B cell (primary cell): ENCODE measurements around the gene TMEM238. TPM values are rescaled to one million over a fixed set of nuclear protein-coding genes. Genes with fewer than 3 reads are reported as not detected.

Source experiments
- ATAC-seq: fragments of 200-7000 bp; cut with Tn5 transposase; one replicate; pipeline ENCODE4 v1.10.0; 2021; ENCODE audit warnings: low read depth, mild to moderate bottlenecking, moderate number of reproducible peaks, moderate library complexity
- CTCF ChIA-PET: fragments of 350-600 bp; sonication (Branson Sonifier 250); formaldehyde crosslinking; loops from one replicate; lab custom pipeline; 2021; ENCODE audit warnings: antibody characterized with exemption, inconsistent platforms; lab: Charles Lee
- POLR2A ChIA-PET: fragments of 350-600 bp; sonication (Branson Sonifier 250); formaldehyde crosslinking; loops from one replicate; lab custom pipeline; 2021; ENCODE audit warnings: antibody characterized with exemption; lab: Charles Lee
- DNase-seq: peaks from one replicate; pipeline ENCODE4 v3.0.0; 2013
- H2AFZ ChIP-seq: 2 replicates; pipeline ENCODE4 v1.6.1; 2012; ENCODE audit warnings: mild to moderate bottlenecking, low read depth, low read length; ENCODE audit not compliant: insufficient read depth, poor library complexity, severe bottlenecking
- H3K27ac ChIP-seq, 2 donors: 1 replicate in 1 of 2; 2 replicates in 1 of 2; pipeline ENCODE4 v1.5.1; 2012 to 2013; ENCODE audit warnings: low read length in 2 of 2, mild to moderate bottlenecking in 2 of 2, moderate library complexity in 1 of 2
- H3K27me3 ChIP-seq, 4 experiments: fragments of 200-600 bp in 1 of 4; sonication (generic) in 1 of 4; replicated peaks in 1 of 4; 1 replicate in 2 of 4; 2 replicates in 2 of 4; pipeline versions ENCODE4 v1.6.1 to v1.7.0; 2013 to 2016; ENCODE audit warnings: low read length in 3 of 4, mild to moderate bottlenecking in 2 of 4, mixed read lengths in 1 of 4, moderate library complexity in 1 of 4; ENCODE audit not compliant: insufficient read depth in 4 of 4, control insufficient read depth in 3 of 4; ENCODE audit errors: control extremely low read depth in 1 of 4
- H3K36me3 ChIP-seq, 2 experiments: replicated peaks in 1 of 2; 1 replicate in 1 of 2; 2 replicates in 1 of 2; pipeline versions ENCODE4 v1.6.1 to v1.7.1; 2013; ENCODE audit warnings: low read length in 1 of 2; ENCODE audit not compliant: insufficient read depth in 2 of 2, control insufficient read depth in 1 of 2; ENCODE audit errors: control extremely low read depth in 1 of 2, extremely low read depth in 1 of 2
- H3K4me1 ChIP-seq, 2 donors: fragments of 200-600 bp in 1 of 2; sonication (generic) in 1 of 2; 1 replicate in 1 of 2; 2 replicates in 1 of 2; pipeline versions ENCODE4 v1.5.1 to v1.6.1; 2013 to 2017; ENCODE audit warnings: low read length in 2 of 2; ENCODE audit not compliant: control insufficient read depth in 2 of 2, insufficient read depth in 2 of 2
- H3K4me2 ChIP-seq: replicated peaks from 2 replicates; pipeline ENCODE3; 2012; ENCODE audit warnings: mild to moderate bottlenecking, low read depth, low read length; ENCODE audit not compliant: poor library complexity, severe bottlenecking
- H3K4me3 ChIP-seq, 5 experiments: fragments of 200-600 bp in 1 of 5; sonication (generic) in 1 of 5; 1 replicate in 3 of 5; 2 replicates in 2 of 5; pipeline versions ENCODE4 v1.5.1 to v1.7.0; 2011 to 2016; ENCODE audit warnings: low read length in 4 of 5, mild to moderate bottlenecking in 4 of 5, low read depth in 2 of 5, control low read depth in 1 of 5, moderate library complexity in 1 of 5; ENCODE audit not compliant: insufficient read depth in 1 of 5; ENCODE audit errors: control extremely low read depth in 1 of 5, extremely low read depth in 1 of 5
- H3K79me2 ChIP-seq: fragments of 200-600 bp; sonication (generic); one replicate; pipeline ENCODE4 v1.6.0; 2016; ENCODE audit warnings: low read length; ENCODE audit not compliant: control insufficient read depth, insufficient read depth
- H3K9ac ChIP-seq: fragments of 200-600 bp; sonication (generic); 2 replicates; pipeline ENCODE4 v1.6.1; 2017; ENCODE audit warnings: mild to moderate bottlenecking, low read length, moderate library complexity
- H3K9me3 ChIP-seq, 3 donors: one replicate each; pipeline versions ENCODE4 v1.6.1 to v1.7.1; 2013; ENCODE audit warnings: low read length in 2 of 3; ENCODE audit not compliant: control insufficient read depth in 2 of 3, insufficient read depth in 1 of 3; ENCODE audit errors: control extremely low read depth in 1 of 3
- H4K20me1 ChIP-seq: 2 replicates; pipeline ENCODE4 v1.6.0; 2012; ENCODE audit warnings: mild to moderate bottlenecking, low read length; ENCODE audit not compliant: insufficient read depth, control insufficient read depth, poor library complexity, severe bottlenecking
- H3K27ac Mint-ChIP-seq: one replicate; pipeline ENCODE4 v1.8.0; 2021; ENCODE audit warnings: mixed read lengths
- H3K27me3 Mint-ChIP-seq: one replicate; pipeline ENCODE4 v1.8.0; 2021; ENCODE audit warnings: mixed read lengths
- H3K4me1 Mint-ChIP-seq: one replicate; pipeline ENCODE4 v1.8.0; 2021; ENCODE audit warnings: mixed read lengths
- H3K4me3 Mint-ChIP-seq: one replicate; pipeline ENCODE4 v1.8.0; 2021; ENCODE audit warnings: mixed read lengths
- H3K9me3 Mint-ChIP-seq: one replicate; pipeline ENCODE4 v1.8.0; 2022; ENCODE audit warnings: mixed read lengths; ENCODE audit not compliant: insufficient read depth
- CTCF ChIP-seq: fragments of 200-600 bp; IDR thresholded peaks from one replicate; pipeline ENCODE4 v1.8.0; 2022; ENCODE audit warnings: antibody characterized with exemption, mild to moderate bottlenecking
- EZH2 ChIP-seq: IDR thresholded peaks from 2 replicates; pipeline ENCODE4 v1.6.1; 2012; ENCODE audit warnings: borderline replicate concordance, low read depth, mild to moderate bottlenecking, moderate library complexity, low read length; ENCODE audit not compliant: insufficient read depth, poor library complexity, severe bottlenecking
- WGBS: methylation state at CpG from one replicate; pipeline ENCODE4 v1.1.5; 2013; ENCODE audit warnings: missing lambda C conversion rate; ENCODE audit not compliant: insufficient coverage; 5-methylcytosine and 5-hydroxymethylcytosine counted together
- intact Hi-C: fragments of 100-400 bp; cut with micrococcal nuclease; formaldehyde crosslinking; loops from one replicate; pipeline ENCODE4 v1.10.0; 2022
- polyA plus RNA-seq: library from polyadenylated mRNA; depleted of rRNA; stranded (reverse); fragments of >200 nt; gene quantifications from 2 replicates; pipeline ENCODE4 v1.2.3, GENCODE V29; 2012
- total RNA-seq, 2 donors: library from RNA; stranded (reverse); fragments of 120-200 nt in 1 of 2; gene quantifications; 1 replicate in 1 of 2; 2 replicates in 1 of 2; pipeline versions ENCODE4 v1.2.3 to v1.2.4, GENCODE V29; 2013 to 2022

The TMEM238 gene
- total and polyA plus RNA-seq, 2 donors (not counting 1 experiment from before 2014, with no cell fraction given), result 0.76 to 4.7 TPM

- Histone ChIP-seq H4K20me1 (peaks cover 6% of the 10 kb centered on the region), H3K27ac (no peak overlapping the region), H3K36me3 (peaks cover 0 to 31% of the 10 kb centered on the region in 2 experiments), H3K9ac (no peak overlapping the region), H3K4me3 (no peak overlapping the region), H2AFZ (no peak overlapping the region), H3K4me2 (no peak overlapping the region), H3K79me2 (peaks cover 2% of the 10 kb centered on the region), H3K9me3 (no peaks in the 10 kb centered on the region), H3K4me1 (no peaks in the 10 kb centered on the region), H3K27me3 (no peaks in the 10 kb centered on the region)
- Mint-ChIP-seq H3K9me3 (no peaks in the 10 kb centered on the region), H3K27me3 (no peaks in the 10 kb centered on the region), H3K4me3 (no peak overlapping the region), H3K27ac (no peak overlapping the region), H3K4me1 (peaks cover 4% of the 10 kb centered on the region)
- 76% methylated on average over 11 of the region's 12 CpGs for WGBS
- TF ChIP-seq CTCF (no peak), EZH2 (no peak)
- no peak for DNase-seq
- ChIA-PET POLR2A (interaction anchor here (0.6 kb wide), 1 partner anchor 9 kb away, joined by 3 read pairs; no protein-coding TSS in a partner anchor), CTCF (no interaction called here)
- no peak for ATAC-seq
- intact Hi-C loops, result no loop called here
Measured at GRCh38 chr19:55398200-55398925, 14.3 kb upstream of the TMEM238 start.
